ENCODE results near the gene TBC1D22A.
A peak's percentile ranks its signal among the peaks of the same experiment; 100 is the strongest.

TBC1D22A gene

GRCh38 chr22:47044722-47045535 is 282.5 kb downstream of the TBC1D22A start:
- H3K4me1 ChIP-seq (ENCODE audit: insufficient read depth, poor library complexity, severe bottlenecking), result peaks cover 26% of the 10 kb centered on the region
- H3K9me3 ChIP-seq (ENCODE audit: severe bottlenecking), result no peaks in the 10 kb centered on the region
- TF ChIP-seq CTCF (IDR thresholded peaks at IDR 0.05; ENCODE audit: poor library complexity, severe bottlenecking), result no peak
- DNase-seq (ENCODE audit: low spot score), result peak; percentile 35
- H3K4me3 ChIP-seq (ENCODE audit: severe bottlenecking), result no peak overlapping the region
- ATAC-seq (ENCODE audit: low read depth), result no peak
- H3K36me3 ChIP-seq (ENCODE audit: low read depth), result no peaks in the 10 kb centered on the region
- H3K27me3 ChIP-seq (ENCODE audit: insufficient read depth, poor library complexity, severe bottlenecking), result no peaks in the 10 kb centered on the region
- H3K27ac ChIP-seq (ENCODE audit: poor library complexity, severe bottlenecking), result no peak overlapping the region

GRCh38 chr22:47045691-47046410 is 283.4 kb downstream of the TBC1D22A start:
- Histone ChIP-seq H3K27ac (ENCODE audit: poor library complexity, severe bottlenecking) (no peak overlapping the region), H3K9me3 (ENCODE audit: severe bottlenecking) (no peaks in the 10 kb centered on the region), H3K4me1 (ENCODE audit: insufficient read depth, poor library complexity, severe bottlenecking) (peaks cover 22% of the 10 kb centered on the region), H3K36me3 (ENCODE audit: low read depth) (no peaks in the 10 kb centered on the region), H3K27me3 (ENCODE audit: insufficient read depth, poor library complexity, severe bottlenecking) (no peaks in the 10 kb centered on the region), H3K4me3 (ENCODE audit: severe bottlenecking) (no peak overlapping the region)
- ATAC-seq (ENCODE audit: low read depth), result no peak
- no peak for TF ChIP-seq CTCF (IDR thresholded peaks at IDR 0.05; ENCODE audit: poor library complexity, severe bottlenecking)
- peak; percentile 62 for DNase-seq (ENCODE audit: low spot score)

DNA sequence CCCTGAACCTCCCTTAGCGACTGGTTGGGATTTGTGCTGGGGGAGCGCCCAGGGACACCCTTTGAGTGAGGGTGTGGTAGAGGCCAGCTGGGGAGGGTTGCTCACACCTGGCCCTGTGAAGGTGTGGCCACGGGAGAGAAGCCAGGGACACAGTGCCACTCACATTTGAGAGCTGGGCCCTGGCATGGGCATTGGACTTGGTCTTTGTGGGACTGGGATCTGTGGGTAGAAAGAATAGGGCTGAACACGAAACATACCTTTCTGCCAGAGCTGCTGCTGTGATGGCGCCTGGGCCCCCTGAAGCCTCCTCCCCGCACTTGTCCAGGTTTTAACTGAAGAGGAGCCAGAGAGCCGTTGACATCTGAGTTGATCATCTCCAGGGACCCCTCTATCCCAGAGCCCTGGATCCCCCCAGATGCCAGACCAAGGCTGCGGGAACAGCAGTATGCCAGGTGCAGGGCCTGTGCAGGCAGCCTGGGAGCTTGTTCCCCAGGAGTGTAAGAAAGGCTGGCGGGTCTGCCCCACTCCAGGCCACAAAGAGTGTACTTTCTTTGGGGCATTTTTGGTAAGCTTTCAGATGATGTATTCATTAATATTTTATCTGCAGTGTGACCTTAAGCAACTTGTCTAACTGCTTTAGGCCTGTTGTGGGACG is 284.1 kb downstream of the TBC1D22A start:
- DNase-seq (ENCODE audit: low spot score), result peak; percentile 30
- no peak for ATAC-seq (ENCODE audit: low read depth)
- H3K9me3 ChIP-seq (ENCODE audit: severe bottlenecking), result no peaks in the 10 kb centered on the region
- no peak for TF ChIP-seq CTCF (IDR thresholded peaks at IDR 0.05; ENCODE audit: poor library complexity, severe bottlenecking)
- no peaks in the 10 kb centered on the region for H3K36me3 ChIP-seq (ENCODE audit: low read depth)
- peaks cover 20% of the 10 kb centered on the region for H3K4me1 ChIP-seq (ENCODE audit: insufficient read depth, poor library complexity, severe bottlenecking)
- no peak overlapping the region for H3K4me3 ChIP-seq (ENCODE audit: severe bottlenecking)
- H3K27ac ChIP-seq (ENCODE audit: poor library complexity, severe bottlenecking), result no peak overlapping the region
- no peaks in the 10 kb centered on the region for H3K27me3 ChIP-seq (ENCODE audit: insufficient read depth, poor library complexity, severe bottlenecking)

DNA sequence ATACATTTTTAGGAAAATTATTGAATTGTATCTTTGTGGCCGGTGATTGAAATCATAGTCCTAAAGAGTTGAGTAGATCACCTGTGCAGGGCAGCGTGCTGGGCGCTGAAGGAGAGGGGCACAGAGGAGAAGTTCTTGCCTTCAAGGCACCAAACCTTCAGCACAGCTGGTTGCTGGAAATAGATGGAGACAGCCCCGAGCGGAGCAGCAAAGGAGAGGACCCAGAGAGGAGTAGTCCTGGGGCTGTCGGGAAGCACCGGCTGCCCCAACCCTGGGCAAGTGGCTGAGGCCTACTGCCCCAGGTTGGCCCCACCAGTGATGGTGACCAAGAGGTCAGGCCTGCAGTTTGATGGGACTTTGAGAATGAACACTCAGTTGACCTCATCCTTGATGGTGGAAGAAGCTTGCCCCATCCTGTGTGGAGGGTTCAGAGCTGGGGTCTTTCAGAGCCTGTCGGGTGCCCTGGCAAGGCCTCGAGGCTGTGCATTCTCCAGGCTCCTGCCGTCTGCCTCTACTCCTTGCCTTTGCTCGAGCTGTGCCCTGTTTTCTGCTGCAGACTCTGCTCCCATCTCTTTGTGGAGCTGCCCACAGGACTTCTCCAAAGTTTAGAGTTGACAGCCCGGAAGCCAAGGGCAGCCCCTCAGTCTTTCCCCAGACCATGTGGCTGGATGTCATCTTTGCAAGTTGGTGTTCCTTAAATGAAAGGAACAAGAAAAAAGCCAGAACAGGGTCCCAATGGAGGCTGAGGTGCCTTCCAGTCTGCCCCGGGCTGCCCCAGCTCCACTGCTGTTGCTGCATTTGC is 285.1 kb downstream of the TBC1D22A start:
- no peaks in the 10 kb centered on the region for H3K27me3 ChIP-seq (ENCODE audit: insufficient read depth, poor library complexity, severe bottlenecking)
- H3K4me3 ChIP-seq (ENCODE audit: severe bottlenecking), result no peak overlapping the region
- peak; percentile 40 for DNase-seq (ENCODE audit: low spot score)
- no peaks in the 10 kb centered on the region for H3K36me3 ChIP-seq (ENCODE audit: low read depth)
- ATAC-seq (ENCODE audit: low read depth), result no peak
- peaks cover 20% of the 10 kb centered on the region for H3K4me1 ChIP-seq (ENCODE audit: insufficient read depth, poor library complexity, severe bottlenecking)
- TF ChIP-seq CTCF (IDR thresholded peaks at IDR 0.05; ENCODE audit: poor library complexity, severe bottlenecking), result no peak
- H3K27ac ChIP-seq (ENCODE audit: poor library complexity, severe bottlenecking), result no peak overlapping the region
- no peaks in the 10 kb centered on the region for H3K9me3 ChIP-seq (ENCODE audit: severe bottlenecking)

Measured in RWPE2 (cell line).